GM18868 (cell line): ENCODE data around the gene SAC3D1.

Experiments used
- ATAC-seq: cut with Tn5 transposase; IDR thresholded peaks from one replicate; pipeline ENCODE4 v1.9.1; 2021; ENCODE audit warnings: mild to moderate bottlenecking, moderate library complexity; ENCODE audit not compliant: unreplicated experiment

Gene SAC3D1

DNA sequence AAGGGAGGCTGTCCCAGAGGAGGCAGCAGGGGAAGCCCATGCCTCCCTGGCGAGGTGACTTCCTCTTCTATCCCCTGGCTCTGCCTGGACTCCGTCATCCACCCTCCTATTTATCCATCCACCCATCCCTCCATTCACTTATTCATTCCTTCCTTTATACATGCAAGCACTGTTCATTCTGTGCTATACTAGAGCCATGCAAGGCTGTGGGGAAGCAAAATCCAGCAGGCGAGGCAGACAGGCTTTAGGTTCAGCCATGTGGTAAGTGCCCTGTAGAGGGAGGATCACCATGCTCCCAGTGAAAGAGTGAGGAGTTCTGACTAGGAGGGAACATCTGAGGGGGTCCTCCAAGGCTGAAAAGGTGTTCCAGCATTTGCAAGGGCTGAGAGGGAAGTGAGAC lies 18.5 kb downstream of the SAC3D1 start:
- ATAC-seq = no peak

DNA sequence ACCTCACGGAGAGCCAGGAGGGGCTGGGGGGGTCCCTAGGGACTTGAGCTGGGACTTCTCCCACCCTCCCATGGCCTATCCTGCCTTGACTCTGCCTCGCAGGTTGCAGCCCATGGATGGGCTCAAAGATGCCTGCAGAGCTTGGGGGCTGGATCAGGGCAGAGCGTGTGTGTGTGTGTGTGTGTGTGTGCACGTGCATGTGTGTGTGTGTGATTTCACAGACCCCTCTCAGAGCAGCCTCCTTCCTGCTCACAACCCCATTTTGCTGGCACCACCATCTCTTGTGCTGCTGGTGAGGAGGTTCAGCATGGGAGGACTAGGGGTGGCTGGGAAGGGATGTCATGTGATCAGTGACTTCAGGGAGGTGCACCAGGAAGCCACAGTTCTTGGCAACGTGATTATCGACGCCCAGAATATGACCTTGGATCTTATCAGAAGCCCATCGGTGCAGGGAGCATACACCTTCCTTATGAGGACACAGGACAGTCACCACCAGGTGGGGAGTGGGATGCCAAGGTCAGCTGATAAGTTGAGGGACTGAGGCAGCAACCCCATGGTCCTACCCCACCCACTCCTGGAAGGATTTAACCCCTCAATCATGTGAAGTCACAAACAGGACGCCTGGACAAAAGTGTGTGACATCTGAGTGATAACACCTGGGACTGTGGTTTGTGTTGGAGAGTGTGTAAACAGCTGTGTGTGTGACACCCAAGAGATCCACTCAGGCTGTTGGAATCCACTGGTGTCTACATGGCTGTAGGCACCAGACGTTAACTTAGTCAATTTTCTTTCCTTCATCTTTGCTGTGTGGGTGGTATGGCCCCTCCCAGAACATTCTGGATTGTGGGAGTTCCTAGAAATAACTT lies 19.2 kb downstream of the SAC3D1 start:
- no peak for ATAC-seq

DNA sequence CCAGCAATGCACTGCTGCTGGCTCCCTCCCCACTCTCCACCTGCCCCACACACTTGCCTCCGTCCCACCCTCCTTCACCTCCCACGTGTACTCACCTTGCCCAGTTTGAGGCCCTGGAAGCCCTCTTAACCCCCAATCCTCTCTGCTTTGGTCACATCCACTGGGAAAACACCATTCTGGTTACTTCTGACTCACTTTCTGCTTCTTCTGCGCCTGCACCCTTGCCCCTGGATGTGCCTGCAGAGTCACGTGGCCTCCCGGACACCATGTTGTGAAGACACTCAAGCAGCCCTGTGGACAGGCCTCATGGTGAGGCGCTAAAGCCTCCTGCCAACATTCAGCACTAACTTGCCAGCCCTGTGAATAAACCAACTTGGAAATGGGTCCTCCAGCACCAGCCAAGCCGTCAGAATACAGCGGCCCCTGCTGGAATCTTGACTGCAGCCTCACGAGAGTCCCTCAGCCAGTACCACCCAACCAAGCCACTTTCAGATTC lies 20.0 kb downstream of the SAC3D1 start:
- no peak for ATAC-seq

DNA sequence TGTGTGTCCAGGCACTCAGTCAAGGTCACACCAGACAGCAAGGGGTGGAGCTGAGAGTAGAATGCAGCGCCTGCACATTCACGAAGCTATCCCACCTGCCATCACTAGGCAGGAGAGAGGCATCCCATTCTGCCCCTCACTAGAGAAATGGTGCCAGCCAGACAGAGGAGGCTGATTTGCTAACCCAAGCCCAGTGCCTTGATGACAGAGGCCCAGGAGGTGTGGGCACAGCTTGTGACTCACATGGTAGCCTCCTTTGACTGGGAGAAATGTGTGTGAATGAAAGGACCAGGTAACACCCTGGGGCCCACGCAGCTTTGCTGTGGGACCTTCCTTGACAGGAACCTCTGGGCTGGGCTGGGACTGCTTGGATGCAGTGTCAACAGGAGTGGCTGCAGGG lies 22.5 kb downstream of the SAC3D1 start:
- no peak for ATAC-seq

DNA sequence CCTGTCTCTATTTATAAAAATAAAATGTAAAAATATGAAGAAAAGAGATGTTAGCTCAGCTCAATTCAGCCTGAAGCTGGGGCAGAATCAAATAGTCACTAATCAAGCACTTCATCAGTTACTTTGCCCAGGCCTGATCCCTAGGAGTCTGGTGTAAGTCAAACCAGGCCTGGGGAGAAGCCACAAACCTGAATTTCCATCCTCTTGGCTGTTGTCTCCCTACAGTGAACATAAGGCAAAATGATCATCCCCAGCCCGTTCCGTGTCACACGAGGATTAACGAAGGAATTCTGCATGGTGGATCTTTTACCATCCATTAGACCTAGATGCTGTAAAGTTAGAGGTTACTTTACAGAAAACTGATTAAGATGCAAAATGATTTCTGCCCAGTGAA lies 23.8 kb downstream of the SAC3D1 start:
- ATAC-seq = no peak

DNA sequence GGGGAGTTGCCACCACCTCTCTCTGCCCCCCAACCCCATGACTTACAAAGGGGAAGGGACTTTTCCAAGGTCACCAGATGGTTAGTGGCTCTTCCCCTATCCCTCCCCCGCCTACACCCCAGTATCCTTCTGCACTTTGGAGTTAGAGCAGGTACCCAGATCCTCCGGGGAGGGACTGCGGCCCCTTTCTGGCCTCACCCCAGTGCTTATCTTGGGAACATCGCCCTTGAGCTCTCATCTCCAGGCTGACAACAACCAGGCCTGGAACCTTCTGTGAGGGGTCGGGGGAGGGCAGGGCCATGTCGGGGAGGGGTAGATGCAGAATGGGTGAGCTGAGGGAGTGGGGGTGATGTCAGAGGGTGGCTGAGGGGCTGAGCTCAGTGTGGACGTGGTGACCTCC lies 24.8 kb downstream of the SAC3D1 start:
- ATAC-seq = no peak

DNA sequence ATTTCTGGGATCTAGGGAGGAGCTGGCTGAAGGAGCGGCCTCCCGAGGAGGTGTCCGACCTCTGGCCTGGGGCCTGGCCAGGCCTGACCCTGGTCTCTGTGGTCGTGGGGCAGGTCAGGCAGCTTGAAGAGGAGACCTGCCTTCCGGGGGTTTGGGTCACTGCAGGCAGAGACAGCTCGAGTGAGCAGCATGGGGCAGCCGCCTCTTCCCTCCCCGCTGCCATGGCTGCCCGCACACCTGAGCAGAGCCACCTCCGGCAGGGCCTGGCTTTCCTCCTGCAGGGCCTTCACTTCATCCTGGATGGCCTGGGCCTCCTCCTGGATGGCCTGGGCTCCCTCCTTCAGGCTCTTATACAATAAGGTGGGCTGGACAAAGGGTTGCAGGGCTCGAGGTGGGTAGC lies 25.3 kb downstream of the SAC3D1 start:
- no peak for ATAC-seq

DNA sequence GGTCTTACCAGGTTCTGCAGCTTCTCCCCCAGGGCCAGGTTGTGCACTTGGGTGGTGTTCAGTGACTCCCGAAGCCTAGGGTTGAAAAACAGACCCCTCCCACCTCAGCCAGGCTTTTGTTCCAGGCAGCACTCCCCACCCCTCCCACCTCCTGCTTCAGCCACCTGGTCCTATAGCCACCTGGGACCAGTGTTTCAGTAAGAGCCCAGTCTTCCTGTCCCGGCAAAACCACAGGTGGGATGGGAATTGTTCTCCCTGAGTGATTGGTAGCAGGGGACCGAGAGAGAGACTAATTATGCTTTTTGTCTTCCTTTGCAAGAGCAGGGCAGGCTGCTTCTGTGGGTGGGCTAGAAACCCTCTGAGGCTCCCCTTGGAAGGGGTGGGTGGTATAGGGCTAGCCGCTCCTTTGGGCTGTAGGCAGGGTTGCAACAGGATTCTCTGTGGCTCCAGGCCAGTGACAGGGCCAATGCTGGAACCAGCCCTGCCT lies 25.8 kb downstream of the SAC3D1 start:
- no peak for ATAC-seq

DNA sequence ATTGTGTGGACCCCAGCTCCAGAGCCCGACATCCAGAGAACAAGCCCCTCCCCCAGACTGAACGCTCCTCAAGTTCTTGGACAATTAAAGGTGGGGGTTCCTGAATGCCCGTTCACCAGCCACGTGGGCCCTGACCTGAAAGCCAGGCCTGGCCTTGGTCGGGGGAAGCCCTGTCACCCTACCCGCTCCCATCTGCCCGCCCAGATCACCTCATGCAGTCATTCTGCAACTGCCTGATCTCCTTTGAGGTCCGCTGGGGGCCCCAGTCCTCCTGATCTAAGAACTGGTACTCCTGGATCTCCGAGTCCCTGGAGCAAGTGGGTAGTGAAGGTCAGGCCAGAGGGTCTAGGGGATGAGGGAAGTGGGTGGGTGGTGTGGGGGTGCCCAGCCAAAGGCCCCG lies 26.4 kb downstream of the SAC3D1 start:
- no peak for ATAC-seq

DNA sequence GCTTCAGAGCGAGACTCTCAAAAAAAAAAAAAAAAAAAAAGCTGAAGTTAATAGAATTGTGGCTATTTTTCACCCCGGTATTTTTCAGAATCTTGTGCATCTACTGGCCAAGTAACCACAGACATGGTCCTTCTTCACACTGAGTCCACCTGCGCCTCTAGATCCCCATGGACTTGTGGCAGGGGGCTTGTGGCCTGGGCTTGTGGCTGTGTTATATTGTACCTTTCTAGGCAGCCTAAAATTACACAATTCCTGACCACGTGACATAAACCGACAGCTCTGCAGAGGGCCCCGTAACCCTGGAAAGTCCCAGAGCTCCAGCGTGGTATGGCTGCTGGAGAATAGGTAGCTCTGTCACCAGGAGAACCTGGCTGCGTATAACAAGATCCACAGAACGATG lies 28.2 kb downstream of the SAC3D1 start:
- no peak for ATAC-seq

DNA sequence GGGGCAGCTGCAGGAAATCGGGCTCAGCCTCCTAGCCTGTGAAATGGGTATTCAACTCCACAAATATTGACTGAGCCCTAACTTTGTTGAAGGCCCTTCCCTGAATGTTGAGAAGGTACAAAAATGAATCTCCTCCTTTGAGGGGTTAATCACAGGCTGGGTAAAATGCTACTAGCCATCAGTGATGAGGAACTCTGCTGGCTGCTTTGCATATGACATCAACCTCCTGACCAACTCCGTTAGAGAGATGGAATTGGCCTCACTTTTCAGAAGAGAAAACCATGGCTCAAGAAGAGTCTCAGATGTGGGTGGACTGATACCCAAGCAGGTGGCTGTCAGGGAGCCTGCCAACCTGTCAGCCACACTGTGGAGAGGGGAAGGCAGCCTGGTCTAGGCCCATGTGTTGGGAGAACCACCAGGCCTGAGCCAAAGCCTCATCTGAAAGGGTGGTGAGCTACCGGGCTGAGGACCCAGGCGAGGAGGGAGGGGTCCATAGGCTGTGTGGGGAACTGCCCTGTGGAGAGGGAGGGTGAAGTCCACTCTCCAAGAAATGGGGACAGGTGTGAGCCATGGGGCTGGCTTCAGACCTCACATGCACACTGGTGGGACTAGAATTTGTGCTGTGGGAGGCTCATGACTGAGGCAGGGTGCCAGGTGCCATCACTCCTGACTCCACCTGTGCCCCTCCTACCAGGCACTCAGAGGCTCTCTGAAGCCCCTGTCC lies 31.1 kb downstream of the SAC3D1 start:
- no peak for ATAC-seq

DNA sequence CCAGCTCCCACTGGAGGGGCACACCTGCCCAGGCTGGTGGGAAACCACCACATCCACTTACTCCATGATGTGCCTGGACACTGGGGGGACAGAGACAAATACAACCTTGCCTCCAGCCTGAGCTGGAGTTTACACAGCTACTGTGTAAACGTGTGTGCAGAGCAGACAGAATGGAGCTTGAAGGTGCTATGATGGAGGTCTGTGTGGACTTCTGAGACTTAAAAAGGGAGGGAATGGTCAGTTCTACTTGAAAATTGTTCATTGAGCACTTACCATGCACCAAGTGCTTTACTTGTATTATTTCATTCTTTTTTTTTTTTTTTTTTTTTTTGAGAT lies 31.6 kb downstream of the SAC3D1 start:
- no peak for ATAC-seq

DNA sequence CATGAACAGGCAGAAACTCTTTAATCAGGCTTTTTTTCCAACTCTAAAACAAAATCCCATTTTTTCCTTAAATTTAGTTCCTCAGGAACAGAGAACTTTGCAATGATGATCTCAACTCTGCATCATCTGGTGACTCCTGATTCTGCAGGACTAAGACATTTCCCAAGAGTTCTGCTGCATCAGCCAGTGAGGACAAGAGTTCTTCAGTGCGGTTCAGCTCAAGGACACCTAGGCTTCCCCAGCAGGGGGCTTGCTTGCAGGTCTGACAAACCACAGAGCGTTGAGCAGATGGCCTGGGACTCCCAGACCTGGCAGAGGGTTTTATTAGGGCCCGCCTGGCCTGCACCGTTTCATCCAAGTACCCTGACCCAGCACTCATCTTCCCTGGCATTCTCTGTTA lies 36.4 kb downstream of the SAC3D1 start:
- ATAC-seq = no peak

DNA sequence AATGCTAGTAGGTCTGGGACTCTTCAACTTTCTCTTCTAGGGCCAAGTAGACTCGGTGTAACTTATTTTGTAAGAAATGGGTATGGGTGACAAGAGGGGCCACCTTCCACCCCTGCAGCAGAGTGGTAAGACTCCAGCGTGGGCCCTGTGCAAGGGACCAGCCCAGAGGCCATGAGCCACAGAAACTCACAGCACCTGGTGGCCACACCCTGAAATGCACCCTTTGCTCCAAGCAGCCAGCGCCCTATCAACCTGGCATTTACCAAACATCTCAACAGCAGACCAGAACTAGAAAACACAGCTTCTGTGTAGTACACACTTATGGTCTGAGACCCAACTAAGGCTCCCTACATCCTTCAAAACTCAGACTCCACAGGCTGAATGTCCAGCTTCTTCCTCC lies 37.1 kb downstream of the SAC3D1 start:
- ATAC-seq = no peak

DNA sequence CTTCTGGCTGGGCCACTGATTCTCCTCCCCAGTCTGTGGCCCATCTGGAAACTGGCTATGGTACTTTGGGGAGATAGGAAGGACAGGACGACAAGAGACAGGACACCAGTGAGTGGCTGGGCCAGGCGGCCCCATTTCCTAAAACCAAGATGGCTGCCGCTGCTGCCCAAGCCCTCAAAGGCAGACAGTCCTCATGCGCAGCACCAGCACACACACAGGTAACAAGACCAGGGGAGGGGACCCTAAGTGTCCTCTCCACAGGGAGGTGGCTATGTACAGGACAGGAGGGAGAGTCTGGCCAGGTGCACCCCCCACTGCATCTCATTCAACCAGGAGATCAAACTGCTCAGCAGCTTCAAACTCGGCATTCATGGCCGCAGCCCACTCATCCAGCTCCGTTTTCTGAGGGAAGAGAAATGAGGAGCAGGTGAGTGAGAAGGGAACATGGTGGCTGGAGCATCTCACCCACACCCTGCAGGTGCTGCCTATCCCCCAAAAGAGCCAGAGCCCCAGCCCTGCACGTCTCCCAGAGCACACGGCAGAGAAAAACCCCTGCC lies 37.9 kb downstream of the SAC3D1 start:
- ATAC-seq = no peak

DNA sequence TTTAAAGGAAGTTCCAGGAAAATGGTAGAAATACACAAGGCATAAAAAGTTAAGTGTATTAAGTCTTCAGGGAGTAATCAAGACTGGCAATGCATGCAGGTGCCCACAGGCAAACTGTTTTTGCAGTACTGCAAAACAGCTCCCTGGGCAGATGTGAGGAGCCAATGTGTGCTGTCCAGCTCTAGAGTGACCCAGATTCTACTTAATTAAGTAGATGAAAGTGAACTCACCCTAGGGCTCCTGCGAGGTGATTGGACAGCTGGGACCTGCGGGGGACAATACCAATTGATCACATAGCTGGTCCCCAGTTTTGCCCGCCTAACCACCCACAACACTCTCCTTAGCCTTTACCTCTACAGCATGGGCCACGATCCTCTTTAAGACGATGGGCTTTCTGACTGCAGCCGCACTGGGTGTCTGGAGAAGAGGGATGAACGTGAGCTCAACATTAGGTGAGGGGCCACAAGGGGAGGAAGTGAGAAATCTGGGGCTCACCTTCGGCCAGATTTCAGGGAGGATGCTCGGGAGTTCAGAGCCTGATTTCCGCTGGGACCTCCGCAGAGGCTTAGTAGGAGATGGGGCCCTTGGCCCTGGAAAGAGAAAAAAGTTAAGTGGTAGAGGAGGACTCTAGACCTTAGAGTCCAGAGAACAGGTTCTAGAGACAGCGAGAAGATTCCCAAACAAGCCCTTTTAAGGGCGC lies 42.3 kb downstream of the SAC3D1 start:
- no peak for ATAC-seq

DNA sequence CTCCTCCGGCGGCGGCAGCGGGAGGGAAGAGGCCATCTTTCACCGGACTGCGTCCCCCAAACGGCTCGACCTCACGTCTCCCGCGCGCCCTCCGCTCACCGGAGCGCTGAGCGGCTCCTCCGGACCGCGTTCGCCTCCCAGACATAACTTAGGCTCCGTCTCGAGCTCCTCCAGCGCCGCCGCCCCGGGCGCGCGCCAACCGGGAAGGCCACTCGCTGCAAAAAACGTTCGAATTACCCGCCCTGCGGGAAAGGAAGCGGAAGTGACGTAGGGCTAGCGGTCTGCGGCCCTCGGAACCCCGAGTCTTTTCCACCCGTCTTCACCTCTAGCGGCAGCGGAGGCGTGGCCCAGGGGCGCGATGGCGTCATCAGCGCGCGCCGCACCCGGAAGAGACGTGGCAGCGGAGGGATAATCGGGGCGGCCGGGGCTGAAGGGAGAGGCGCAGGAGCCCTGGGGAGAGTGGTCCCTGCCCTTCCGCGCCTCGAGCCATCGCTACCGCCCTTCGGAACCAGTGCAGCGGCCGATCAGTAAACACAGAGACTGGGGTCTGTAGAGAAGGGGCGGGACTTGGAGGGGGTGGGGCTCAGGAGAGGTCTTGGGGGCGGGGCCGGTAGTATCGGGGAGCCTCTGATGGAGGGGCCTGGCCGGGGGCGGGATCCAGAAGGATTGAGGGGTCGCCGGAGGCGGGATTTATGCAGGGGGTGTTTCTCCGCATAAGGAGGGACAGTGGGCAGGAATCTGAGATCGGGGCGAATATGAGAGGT lies 43.0 kb downstream of the SAC3D1 start, which contains the start of the genes CDCA5 and ZFPL1:
Gene CDCA5 (minus strand): TSS at position 207 of the 764 bp plus-strand sequence. CDS start 62 bp downstream, at position 145.
Gene ZFPL1 (plus strand): TSS at position 389 of the 764 bp plus-strand sequence. CDS start 477 bp downstream, outside the sequence.
- peak; percentile 84 for ATAC-seq

DNA sequence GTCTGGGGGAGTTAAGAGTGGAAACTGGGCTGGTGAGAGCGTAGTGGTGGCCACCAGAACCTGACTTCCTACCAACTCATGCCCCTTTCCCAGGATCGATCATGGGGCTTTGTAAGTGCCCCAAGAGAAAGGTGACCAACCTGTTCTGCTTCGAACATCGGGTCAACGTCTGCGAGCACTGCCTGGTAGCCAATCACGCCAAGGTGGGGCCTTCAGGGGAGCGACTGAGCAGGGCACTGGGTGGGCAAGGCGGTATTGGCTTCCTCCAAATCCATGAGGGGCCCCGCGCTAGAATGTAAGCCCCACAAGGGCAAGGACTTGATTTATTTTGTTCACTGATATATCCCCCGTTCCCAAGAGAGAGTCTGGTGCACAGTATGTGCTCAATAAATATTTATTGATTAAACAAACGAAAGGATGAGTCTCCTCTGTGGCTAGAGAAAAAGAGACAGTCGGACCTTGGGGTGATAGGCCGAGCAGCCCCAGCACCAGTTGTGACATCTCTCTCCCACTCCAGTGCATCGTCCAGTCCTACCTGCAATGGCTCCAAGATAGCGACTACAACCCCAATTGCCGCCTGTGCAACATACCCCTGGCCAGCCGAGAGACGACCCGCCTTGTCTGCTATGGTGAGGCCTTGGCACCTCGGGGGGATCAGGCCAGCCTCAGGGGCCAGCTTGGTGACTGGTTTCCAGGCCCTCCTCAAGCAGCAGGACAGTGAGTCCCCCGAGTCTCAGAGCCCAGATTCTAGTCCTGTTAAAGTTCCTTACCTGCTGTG lies 43.8 kb downstream of the SAC3D1 start:
- ATAC-seq = peak; percentile 13

DNA sequence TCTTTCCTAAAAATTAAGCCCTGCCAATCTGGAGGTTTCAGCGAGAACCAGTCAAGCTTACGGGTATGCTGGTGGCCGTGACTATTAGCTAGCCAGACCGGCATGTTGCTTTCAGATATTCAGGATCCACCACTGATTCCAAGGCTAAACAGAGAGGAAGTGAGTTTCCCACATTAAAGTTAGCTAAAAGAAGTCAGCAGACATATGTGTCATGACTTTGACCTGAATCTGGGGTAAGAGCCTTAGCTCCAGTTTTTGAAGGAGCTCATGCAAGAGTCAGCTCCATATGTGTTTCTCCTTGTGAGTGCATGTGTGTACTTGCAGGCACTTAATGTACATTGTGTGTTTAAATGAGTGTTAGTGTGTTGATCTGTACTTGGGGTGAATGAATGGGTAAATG lies 44.4 kb downstream of the SAC3D1 start:
- ATAC-seq = no peak
